Activated T-helper 1 cell treated with anti-CD3 and anti-CD28 coated beads, Interleukin-12 subunit alpha, Interleukin-12 subunit beta, Interleukin-2, Interleukin-4 antibody, amounts not matched to agents 30 ng/mL and 10 ng/mL and 1 ng/mL, durations not matched to agents 14 hours and 24 hours and 36 hours (primary cell): ENCODE data around the gene ADAM15. TPM values are rescaled to one million over a fixed set of nuclear protein-coding genes. Genes with fewer than 3 reads are reported as not detected.

Experiments
- DNase-seq: peaks from one replicate; pipeline ENCODE4 v3.0.0; 2021; ENCODE audit warnings: low spot score
- H3K27ac Mint-ChIP-seq: one replicate; pipeline ENCODE4 v1.8.0; 2021; ENCODE audit warnings: mild to moderate bottlenecking, mixed read lengths
- H3K27me3 Mint-ChIP-seq: one replicate; pipeline ENCODE4 v1.8.0; 2022; ENCODE audit warnings: mild to moderate bottlenecking, moderate library complexity, mixed read lengths; ENCODE audit not compliant: insufficient read depth
- H3K36me3 Mint-ChIP-seq: one replicate; pipeline ENCODE4 v1.8.0; 2021; ENCODE audit warnings: low read depth, mixed read lengths
- H3K4me1 Mint-ChIP-seq: one replicate; pipeline ENCODE4 v1.8.0; 2021; ENCODE audit warnings: low read depth, mixed read lengths
- H3K4me3 Mint-ChIP-seq: one replicate; pipeline ENCODE4 v1.8.0; 2021; ENCODE audit warnings: mild to moderate bottlenecking, moderate library complexity, mixed read lengths
- H3K9me3 Mint-ChIP-seq: one replicate; pipeline ENCODE4 v1.8.0; 2021; ENCODE audit warnings: mixed read lengths
- intact Hi-C: fragments of 100-400 bp; cut with micrococcal nuclease; formaldehyde crosslinking; loops from one replicate; pipeline ENCODE4 v1.15.1; 2024
- total RNA-seq: library from RNA; stranded (reverse); gene quantifications from 2 replicates; pipeline ENCODE4 v1.2.3, GENCODE V29; 2022

The ADAM15 gene
- total RNA-seq, 1 donor from 2014 or later, result 82.9 TPM

DNA sequence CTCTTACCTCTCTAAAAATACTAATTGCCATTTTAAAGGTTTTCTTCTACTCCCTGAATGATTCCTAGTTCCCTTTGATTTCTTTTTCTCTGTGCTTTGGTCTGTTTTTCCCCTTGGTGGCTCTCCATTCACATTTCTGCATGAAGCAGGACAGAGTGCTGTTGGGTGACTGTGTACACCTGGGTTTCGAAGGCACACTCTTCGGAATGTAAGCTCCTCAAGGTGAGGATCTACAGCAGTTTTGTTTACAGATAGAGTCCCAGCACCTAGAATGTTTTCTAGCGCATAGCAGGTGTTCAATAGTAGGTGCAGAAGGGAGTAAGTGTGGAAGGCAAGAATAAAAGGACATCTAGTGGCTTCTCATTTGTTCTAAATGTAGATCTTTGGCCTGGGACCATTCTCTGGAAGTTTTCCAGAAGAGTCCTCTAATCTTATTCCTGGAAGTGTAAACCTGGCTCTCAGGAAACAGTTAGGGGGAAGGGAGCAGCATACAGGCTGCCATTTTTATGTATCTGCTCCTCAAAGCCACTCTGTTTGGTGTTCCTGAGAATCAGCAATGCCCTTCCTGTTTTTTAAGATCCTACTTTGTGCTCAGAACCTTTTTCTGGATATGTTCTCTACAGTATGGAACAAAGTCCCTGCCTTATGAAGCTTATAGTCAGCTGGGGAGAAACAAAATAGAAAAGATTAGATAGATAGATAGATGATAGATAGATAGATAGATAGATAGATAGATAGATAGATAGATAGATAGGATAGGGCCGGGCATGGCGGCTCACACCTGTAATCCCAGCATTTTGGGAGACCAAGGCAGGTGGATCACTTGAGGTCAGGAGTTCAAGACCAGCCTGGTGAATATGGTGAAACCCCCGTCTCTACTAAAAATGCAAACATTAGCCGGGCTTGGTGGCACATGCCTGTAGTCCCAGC, 53.8 kb downstream of the ADAM15 start:
- H3K36me3 Mint-ChIP-seq, result no peaks in the 10 kb centered on the region
- no peaks in the 10 kb centered on the region for H3K4me1 Mint-ChIP-seq
- no peaks in the 10 kb centered on the region for H3K9me3 Mint-ChIP-seq
- H3K4me3 Mint-ChIP-seq, result no peak overlapping the region
- DNase-seq, result no peak
- intact Hi-C loops, result no loop called here
- peaks cover 9% of the 10 kb centered on the region for H3K27me3 Mint-ChIP-seq
- no peak overlapping the region for H3K27ac Mint-ChIP-seq

DNA sequence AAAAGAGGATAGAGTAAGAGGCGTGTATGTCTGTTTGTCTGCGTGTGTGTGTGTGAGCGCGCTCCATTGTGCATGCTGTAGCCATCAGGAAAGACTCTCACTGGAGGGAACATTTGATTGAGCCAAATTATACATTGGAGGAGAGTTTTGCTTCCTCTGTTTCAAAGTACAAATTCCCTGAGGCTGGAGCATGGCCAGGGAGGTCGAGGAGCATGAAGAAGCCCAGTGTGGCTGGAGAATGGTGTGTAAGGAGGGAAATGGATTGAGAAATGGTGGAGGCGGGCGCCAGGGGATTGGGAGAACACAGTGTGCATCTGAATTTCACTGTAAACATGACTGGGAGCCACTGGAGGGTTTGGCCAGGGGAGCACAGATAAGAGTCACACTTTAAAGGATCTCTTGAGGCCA, 54.5 kb downstream of the ADAM15 start:
- Mint-ChIP-seq H3K36me3 (no peaks in the 10 kb centered on the region), H3K27ac (no peak overlapping the region), H3K9me3 (no peaks in the 10 kb centered on the region), H3K4me3 (no peak overlapping the region), H3K27me3 (peaks cover 9% of the 10 kb centered on the region), H3K4me1 (no peaks in the 10 kb centered on the region)
- DNase-seq, result no peak
- intact Hi-C loops, result no loop called here

DNA sequence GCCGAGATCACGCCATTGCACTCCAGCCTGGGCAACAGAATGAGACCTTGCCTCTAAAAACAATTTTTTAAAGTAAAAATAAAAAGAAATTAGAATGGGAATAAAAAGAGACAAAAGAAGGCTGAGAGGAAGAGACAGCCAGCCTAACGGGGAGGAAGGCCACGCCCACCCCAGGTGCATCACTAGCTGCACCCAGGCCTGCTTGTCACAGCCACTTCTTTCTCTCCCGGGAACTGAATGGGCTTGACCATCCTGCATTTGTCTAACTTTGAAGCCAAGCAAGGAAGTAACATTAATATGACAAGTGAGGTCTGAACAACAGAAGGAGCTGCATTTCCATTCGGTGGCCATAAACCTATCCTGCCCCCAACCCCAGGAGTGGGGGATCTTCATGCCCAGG, 55.7 kb downstream of the ADAM15 start:
- no peaks in the 10 kb centered on the region for H3K4me1 Mint-ChIP-seq
- H3K27me3 Mint-ChIP-seq, result peaks cover 9% of the 10 kb centered on the region
- no peak for DNase-seq
- no peaks in the 10 kb centered on the region for H3K9me3 Mint-ChIP-seq
- intact Hi-C loops, result no loop called here
- no peak overlapping the region for H3K4me3 Mint-ChIP-seq
- no peaks in the 10 kb centered on the region for H3K36me3 Mint-ChIP-seq
- H3K27ac Mint-ChIP-seq, result no peak overlapping the region

DNA sequence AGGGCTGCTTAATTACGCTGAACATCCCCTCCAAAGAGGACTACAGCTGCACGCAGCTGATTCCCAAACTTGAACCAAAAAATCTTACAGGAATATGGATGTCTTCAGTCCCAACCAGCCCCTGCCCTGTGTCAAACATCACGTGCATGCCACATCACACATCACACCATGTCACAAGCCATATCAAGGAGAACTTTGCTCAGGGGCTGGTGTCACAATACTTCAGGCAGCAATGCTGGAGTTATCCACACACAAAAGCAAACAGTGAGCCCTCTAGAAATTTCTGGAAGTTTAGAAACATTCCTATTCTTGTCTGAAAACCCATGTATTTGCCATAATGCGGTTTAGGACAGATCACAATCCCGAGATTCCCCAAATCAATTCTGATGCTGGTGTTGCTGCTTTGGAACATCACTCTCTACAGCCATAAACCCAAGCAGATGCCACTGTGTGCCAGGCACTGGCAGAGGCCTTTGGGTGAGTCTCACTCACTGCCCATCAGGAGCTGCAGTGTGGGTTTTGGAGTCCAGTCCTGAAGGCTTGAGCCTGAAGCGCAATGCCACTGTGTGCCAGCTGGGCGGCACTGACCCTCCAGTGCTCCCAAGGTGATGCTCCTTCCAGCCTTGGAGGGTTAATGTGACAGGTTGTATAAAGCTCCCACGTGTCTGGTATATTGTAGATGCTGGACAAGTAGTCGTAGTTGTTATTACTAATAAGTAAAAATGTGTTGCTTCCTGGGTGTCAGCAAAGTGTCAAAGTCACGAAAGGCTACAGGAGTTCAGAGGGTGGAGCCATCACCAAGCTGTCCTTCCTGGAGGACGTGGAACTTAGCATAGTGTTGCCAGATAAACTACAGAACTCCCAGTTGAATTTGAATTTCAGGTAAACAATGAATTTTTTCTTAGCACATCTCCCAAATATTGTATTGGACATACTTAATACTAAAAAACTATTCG, 56.5 kb downstream of the ADAM15 start:
- intact Hi-C loops, result no loop called here
- Mint-ChIP-seq H3K4me1 (no peaks in the 10 kb centered on the region), H3K27me3 (peaks cover 9% of the 10 kb centered on the region), H3K9me3 (no peaks in the 10 kb centered on the region), H3K4me3 (no peak overlapping the region), H3K36me3 (no peaks in the 10 kb centered on the region), H3K27ac (no peak overlapping the region)
- DNase-seq, result no peak

DNA sequence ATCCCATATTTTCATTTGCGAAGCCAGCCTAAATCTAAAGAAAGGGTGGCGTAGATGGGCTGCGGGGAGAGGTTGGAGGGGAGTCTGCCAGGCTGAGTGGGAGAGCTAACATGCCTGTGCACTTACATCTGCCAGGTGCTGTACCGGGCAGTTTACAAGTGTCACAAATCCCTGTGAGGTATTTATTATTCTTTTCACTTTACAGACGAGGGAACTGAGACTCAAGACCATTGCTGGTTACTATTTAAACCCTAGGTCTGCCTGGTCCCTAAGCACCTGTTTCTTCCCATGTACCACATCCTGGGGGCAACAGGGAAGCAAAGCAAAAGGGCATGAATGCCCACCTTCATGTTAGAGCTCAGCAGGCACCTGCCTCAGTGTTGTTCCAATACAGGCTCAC, 57.2 kb downstream of the ADAM15 start:
- Mint-ChIP-seq H3K27me3 (peaks cover 11% of the 10 kb centered on the region), H3K27ac (no peak overlapping the region), H3K9me3 (no peaks in the 10 kb centered on the region), H3K4me1 (no peaks in the 10 kb centered on the region), H3K36me3 (no peaks in the 10 kb centered on the region), H3K4me3 (no peak overlapping the region)
- no peak for DNase-seq
- intact Hi-C loops, result no loop called here

DNA sequence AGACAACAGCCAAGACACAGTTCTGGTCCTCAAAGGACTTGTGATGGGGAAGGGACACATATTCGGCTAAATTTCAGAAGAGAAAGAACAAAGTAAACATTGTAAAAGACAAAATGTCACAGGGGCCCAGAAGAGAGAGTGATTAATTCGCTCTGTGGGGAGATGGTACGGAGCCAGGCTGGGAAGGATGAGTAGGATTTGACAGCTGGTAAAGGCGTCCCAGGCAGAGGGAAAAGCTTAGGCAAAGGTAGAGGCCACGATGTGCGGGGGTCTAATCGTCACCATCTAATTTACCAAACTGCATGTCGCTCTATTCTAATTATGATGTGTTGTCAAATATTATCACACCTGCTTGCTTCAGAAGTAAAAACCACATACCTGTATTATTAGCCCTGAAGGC, 59.3 kb downstream of the ADAM15 start:
- intact Hi-C loops, result no loop called here
- H3K27me3 Mint-ChIP-seq, result peaks cover 7% of the 10 kb centered on the region

DNA sequence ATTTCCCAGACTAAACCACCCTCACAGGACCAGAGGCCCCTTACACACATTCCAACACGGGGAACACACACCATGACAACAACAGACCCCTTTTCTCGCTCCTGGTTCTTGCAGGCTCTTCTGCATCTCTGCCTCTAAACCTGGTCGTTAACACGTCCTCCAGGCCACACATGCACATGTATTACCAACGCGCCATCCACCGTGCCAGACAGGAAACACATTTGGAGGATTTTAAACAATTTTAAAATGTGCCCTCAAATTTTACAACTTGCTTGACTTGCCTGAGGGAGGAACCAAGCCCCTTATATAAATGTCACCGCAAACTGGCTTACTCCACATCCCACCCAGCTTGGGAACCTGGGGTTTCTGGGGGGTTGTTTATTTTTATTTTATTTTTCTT, 59.7 kb downstream of the ADAM15 start:
- no peak overlapping the region for H3K27ac Mint-ChIP-seq

More for the DNA sequence above, 59.3 kb downstream of the ADAM15 start:
- Mint-ChIP-seq H3K9me3 (no peaks in the 10 kb centered on the region), H3K27ac (no peak overlapping the region), H3K36me3 (no peaks in the 10 kb centered on the region), H3K4me1 (no peaks in the 10 kb centered on the region), H3K4me3 (no peak overlapping the region)
- DNase-seq, result no peak

More for the DNA sequence above, 59.7 kb downstream of the ADAM15 start:
- intact Hi-C loops, result no loop called here
- Mint-ChIP-seq H3K27me3 (peaks cover 7% of the 10 kb centered on the region), H3K4me1 (no peaks in the 10 kb centered on the region), H3K9me3 (no peaks in the 10 kb centered on the region), H3K4me3 (no peak overlapping the region), H3K36me3 (no peaks in the 10 kb centered on the region)
- DNase-seq, result no peak

Other genes with a start within 250 kb of the ADAM15 start
- 0.34 and 0.36 TPM in 2 replicates for gene KCNN3, start 181.0 kb upstream of the ADAM15 start, total RNA-seq
- gene PMVK, start 114.6 kb upstream of the ADAM15 start, total RNA-seq, result 42.5 and 43.3 TPM in 2 replicates
- gene PBXIP1, start 95.2 kb upstream of the ADAM15 start, total RNA-seq, result 25.1 and 27.9 TPM in 2 replicates
- 34.7 and 35.0 TPM in 2 replicates for gene PYGO2, start 89.5 kb upstream of the ADAM15 start, total RNA-seq
- 61.4 and 62.3 TPM in 2 replicates for gene SHC1, start 80.6 kb upstream of the ADAM15 start, total RNA-seq
- 151 and 158 TPM in 2 replicates for gene CKS1B, start 76.6 kb upstream of the ADAM15 start, total RNA-seq
- gene FLAD1, start 68.0 kb upstream of the ADAM15 start, total RNA-seq, result 69.2 and 74.3 TPM in 2 replicates
- gene LENEP, start 57.7 kb upstream of the ADAM15 start, total RNA-seq, result 1.5 and 1.8 TPM in 2 replicates
- 166 and 172 TPM in 2 replicates for gene ZBTB7B, start 48.5 kb upstream of the ADAM15 start, total RNA-seq
- gene DCST2, start 17.5 kb upstream of the ADAM15 start, total RNA-seq, result 0.26 and 0.27 TPM in 2 replicates
- not detected in 2 replicates for gene DCST1, start 17.5 kb upstream of the ADAM15 start, total RNA-seq
- gene EFNA4, start 12.4 kb downstream of the ADAM15 start, total RNA-seq, result 5.7 and 6.8 TPM in 2 replicates
- 2.8 and 3.0 TPM in 2 replicates for gene EFNA3, start 27.5 kb downstream of the ADAM15 start, total RNA-seq
- not detected in 2 replicates for gene EFNA1, start 76.6 kb downstream of the ADAM15 start, total RNA-seq
- 45.7 and 47.7 TPM in 2 replicates for gene SLC50A1, start 84.5 kb downstream of the ADAM15 start, total RNA-seq
- 43.7 and 45.1 TPM in 2 replicates for gene DPM3, start 89.2 kb downstream of the ADAM15 start, total RNA-seq
- gene KRTCAP2, start 122.0 kb downstream of the ADAM15 start, total RNA-seq, result 230 and 238 TPM in 2 replicates
- gene TRIM46, start 122.5 kb downstream of the ADAM15 start, total RNA-seq, result 10.2 and 12.6 TPM in 2 replicates
- 9.7 and 10.0 TPM in 2 replicates for gene THBS3, start 156.6 kb downstream of the ADAM15 start, total RNA-seq
- 61.8 and 62.3 TPM in 2 replicates for gene MTX1, start 157.4 kb downstream of the ADAM15 start, total RNA-seq
- 40.3 and 45.5 TPM in 2 replicates for gene ENTREP3, start 204.2 kb downstream of the ADAM15 start, total RNA-seq
- 147 and 168 TPM in 2 replicates for gene SCAMP3, start 211.0 kb downstream of the ADAM15 start, total RNA-seq
- 87.0 and 91.6 TPM in 2 replicates for gene CLK2, start 222.2 kb downstream of the ADAM15 start, total RNA-seq
- 2.5 and 3.3 TPM in 2 replicates for gene HCN3, start 226.1 kb downstream of the ADAM15 start, total RNA-seq